Panc1 (cell line): ENCODE data around the gene LRRC59. TPM values are rescaled to one million over a fixed set of nuclear protein-coding genes. Genes with fewer than 3 reads are reported as not detected.
A peak's percentile ranks its signal among the peaks of the same experiment; 100 is the strongest.

Experiments used
- ATAC-seq: fragments of 200-7000 bp; cut with Tn5 transposase; 2 replicates; pipeline ENCODE4 v1.9.1; 2020; ENCODE audit warnings: mild to moderate bottlenecking, moderate library complexity
- BruUV-seq: library from RNA; stranded (reverse); fragments of 400-500 nt; replicated peaks from 2 replicates; lab custom pipeline; 2021; lab: Mats Ljungman, UMichigan
- CTCF ChIA-PET: fragments of 300-600 bp; sonication (Branson Sonifier 250); formaldehyde crosslinking; loops from one replicate; lab custom pipeline; 2022; ENCODE audit warnings: antibody characterized with exemption; lab: Charles Lee
- POLR2A ChIA-PET: fragments of 300-600 bp; sonication (Branson Sonifier 250); formaldehyde crosslinking; loops from one replicate; lab custom pipeline; 2022; ENCODE audit warnings: antibody characterized with exemption; lab: Charles Lee
- DNase-seq: peaks from one replicate; pipeline ENCODE4 v3.0.0-alpha.2; 2010; ENCODE audit warnings: low read depth, low spot score
- H3K27ac ChIP-seq: 2 replicates; pipeline ENCODE4 v1.5.1; 2011; ENCODE audit warnings: mild to moderate bottlenecking, low read length, inconsistent platforms
- H3K27me3 ChIP-seq: fragments of 200-500 bp; sonication (Bioruptor generic); 2 replicates; pipeline ENCODE4 v1.6.0; 2014; ENCODE audit warnings: low read length, inconsistent platforms; ENCODE audit not compliant: control insufficient read depth, insufficient read depth
- H3K36me3 ChIP-seq: fragments of 200-500 bp; sonication (Bioruptor generic); 2 replicates; pipeline ENCODE4 v1.5.1; 2014; ENCODE audit warnings: inconsistent platforms, mild to moderate bottlenecking, low read length, moderate library complexity; ENCODE audit not compliant: control insufficient read depth, insufficient read depth
- H3K4me1 ChIP-seq: 2 replicates; pipeline ENCODE4 v1.5.1; 2011; ENCODE audit warnings: inconsistent platforms, mild to moderate bottlenecking, low read length, moderate library complexity; ENCODE audit not compliant: control insufficient read depth, insufficient read depth
- H3K4me3 ChIP-seq, 2 experiments: 2 replicates each; pipeline ENCODE4 v1.5.1; 2011 to 2012; ENCODE audit warnings: low read depth in 2 of 2, low read length in 2 of 2, mild to moderate bottlenecking in 2 of 2, inconsistent platforms in 1 of 2, moderate library complexity in 1 of 2
- H3K9me3 ChIP-seq: fragments of 200-500 bp; sonication (Bioruptor generic); 2 replicates; pipeline ENCODE4 v1.5.1; 2014; ENCODE audit warnings: low read depth, mild to moderate bottlenecking, inconsistent platforms, low read length, moderate library complexity; ENCODE audit not compliant: control insufficient read depth, insufficient read depth
- CTCF ChIP-seq: fragments of 450-650 bp; IDR thresholded peaks from 2 replicates; pipeline ENCODE4 v1.5.1; 2017; ENCODE audit warnings: mild to moderate bottlenecking
- POLR2AphosphoS5 ChIP-seq: IDR thresholded peaks from 2 replicates; pipeline ENCODE4 v1.6.1; 2012; ENCODE audit warnings: mild to moderate bottlenecking, low read depth, low read length, moderate library complexity
- REST ChIP-seq, 2 experiments: IDR thresholded peaks; 2 replicates each; pipeline ENCODE4 v1.6.1; 2011 to 2012; ENCODE audit warnings: low read depth in 2 of 2, control low read depth in 1 of 2, low read length in 1 of 2, mild to moderate bottlenecking in 1 of 2, moderate library complexity in 1 of 2; ENCODE audit not compliant: insufficient read depth in 1 of 2
- SIN3A ChIP-seq: IDR thresholded peaks from 2 replicates; pipeline ENCODE4 v1.6.1; 2012; ENCODE audit warnings: low read depth, mild to moderate bottlenecking, low read length, moderate library complexity, borderline replicate concordance; ENCODE audit not compliant: insufficient read depth
- TCF7L2 ChIP-seq: IDR thresholded peaks from 2 replicates; pipeline ENCODE4 v1.6.1; 2011; ENCODE audit warnings: mild to moderate bottlenecking, low read depth, low read length, inconsistent platforms
- in situ Hi-C: cut with HindIII; loops from 2 replicates; pipeline ENCODE4 v1.10.0; 2016; ENCODE audit warnings: low sequenced_read_pairs, low pct_unique_long_range_greater_than_20kb
- intact Hi-C: fragments of 100-400 bp; cut with micrococcal nuclease; formaldehyde crosslinking; loops from one replicate; pipeline ENCODE4 v1.10.0; 2022; ENCODE audit not compliant: unreplicated experiment
- total RNA-seq: library from RNA; stranded (reverse); gene quantifications from one replicate; pipeline ENCODE4 v1.2.1, GENCODE V29; 2021; ENCODE audit not compliant: unreplicated experiment

LRRC59 gene
- total RNA-seq, 1 experiment from 2014 or later, result 167 TPM

GRCh38 chr17:50422738-50423137 lies 25.4 kb upstream of the LRRC59 start:
- no peak overlapping the region for H3K27ac ChIP-seq
- H3K4me1 ChIP-seq, result peaks cover 20% of the 10 kb centered on the region
- intact Hi-C loops, result no loop called here
- no peak for DNase-seq
- ChIA-PET POLR2A (interaction anchor here (0.6 kb wide), 1 partner anchor 307 kb away, joined by 3 read pairs; no protein-coding TSS in a partner anchor), CTCF (no interaction called here)
- H3K27me3 ChIP-seq, result no peaks in the 10 kb centered on the region
- H3K4me3 ChIP-seq, result no peak overlapping the region
- no TSS peak for BruUV-seq
- in situ Hi-C loops, result no loop called here
- no peaks in the 10 kb centered on the region; the same call in 1 of the 2 replicates for H3K36me3 ChIP-seq
- H3K9me3 ChIP-seq, result no peaks in the 10 kb centered on the region
- ATAC-seq, result no peak
- TF ChIP-seq REST (IDR thresholded peaks at IDR 0.05; ENCODE audit: insufficient read depth in 1 of 2, low read depth in 2 of 2, low read length in 1 of 2) (no peak), TCF7L2 (no peak), CTCF (no peak), POLR2AphosphoS5 (no peak), SIN3A (no peak)

GRCh38 chr17:50421308-50422051 lies 24.2 kb upstream of the LRRC59 start:
- Histone ChIP-seq H3K4me1 (peaks cover 9% of the 10 kb centered on the region), H3K4me3 (peak overlapping the region; percentile 1 to 4; a peak in 2 of 4 replicates), H3K36me3 (no peaks in the 10 kb centered on the region; the same call in 1 of the 2 replicates), H3K9me3 (no peaks in the 10 kb centered on the region), H3K27ac (0 out of 2 replicates have a peak overlapping the region, but pooled peaks have one; percentile 7), H3K27me3 (no peaks in the 10 kb centered on the region)
- ATAC-seq, result no peak
- ChIA-PET CTCF (interaction anchor here (0.6 to 0.8 kb wide), 2 partner anchors 149 to 154 kb away, joined by 10 read pairs; no protein-coding TSS in a partner anchor), POLR2A (interaction anchor here (0.6 kb wide), 1 partner anchor 16 kb away, joined by 5 read pairs; no protein-coding TSS in a partner anchor)
- no TSS peak for BruUV-seq
- in situ Hi-C loops, result no loop called here
- no peak for TF ChIP-seq SIN3A
- TF ChIP-seq CTCF, result no peak
- TF ChIP-seq TCF7L2, result no peak
- no peak for TF ChIP-seq POLR2AphosphoS5
- no peak for TF ChIP-seq REST (IDR thresholded peaks at IDR 0.05; ENCODE audit: insufficient read depth in 1 of 2, low read depth in 2 of 2, low read length in 1 of 2)
- no peak for DNase-seq
- intact Hi-C loops, result no loop called here
